BLaER1 treated with 17β-estradiol and CSF1 and Interleukin-3, amounts not matched to agents 10 nM and 100 nM (cell line): ENCODE results near the gene GSK3B.
"Not testable (repeated sequence)": the region's sequence is repeated elsewhere in the genome, so short reads cannot be mapped to it uniquely, and the experiment has no call there.

Source experiments
- H3K27ac ChIP-seq, 11 experiments: shearing (Covaris generic); formaldehyde crosslinking; 2 replicates each; pipeline ENCODE4 v1.8.1; 2022
- H3K27me3 ChIP-seq, 11 experiments: shearing (Covaris generic); formaldehyde crosslinking; 2 replicates each; pipeline ENCODE4 v1.8.1; 2022
- H3K36me3 ChIP-seq, 11 experiments: shearing (Covaris generic); formaldehyde crosslinking; 2 replicates each; pipeline ENCODE4 v1.8.1; 2022
- H3K4me1 ChIP-seq, 10 experiments: shearing (Covaris generic); formaldehyde crosslinking; 2 replicates each; pipeline ENCODE4 v1.8.1; 2022
- H3K4me2 ChIP-seq, 11 experiments: shearing (Covaris generic); formaldehyde crosslinking; 2 replicates each; pipeline ENCODE4 v1.8.1; 2022
- H3K4me3 ChIP-seq, 10 experiments: shearing (Covaris generic); formaldehyde crosslinking; 2 replicates each; pipeline ENCODE4 v1.8.1; 2022
- H3K9ac ChIP-seq, 11 experiments: shearing (Covaris generic); formaldehyde crosslinking; 2 replicates each; pipeline ENCODE4 v1.8.1; 2022
- H3K9me3 ChIP-seq, 11 experiments: shearing (Covaris generic); formaldehyde crosslinking; replicated peaks in 1 of 11; 2 replicates each; pipeline ENCODE4 v1.8.1; 2022
- H4K20me1 ChIP-seq, 11 experiments: shearing (Covaris generic); formaldehyde crosslinking; 2 replicates each; pipeline ENCODE4 v1.8.1; 2022
- Cebpa-rat ChIP-seq, 11 experiments: shearing (Covaris generic); IDR thresholded peaks; 2 replicates each; pipeline ENCODE4 v1.8.1; 2022

GSK3B gene

GRCh38 chr3:120025520-120025919, 68.7 kb downstream of the GSK3B start:
- H3K9ac ChIP-seq = no peak overlapping the region
- no peak overlapping the region for H3K4me2 ChIP-seq
- no peak overlapping the region for H3K4me3 ChIP-seq
- H3K27ac ChIP-seq = no peak overlapping the region
- H3K9me3 ChIP-seq = peaks cover 0 to 34% (median 5%) of the 10 kb centered on the region in 11 experiments; a peak in 8 of 22 replicates
- H3K4me1 ChIP-seq = peaks cover 13 to 50% (median 15%) of the 10 kb centered on the region in 10 experiments
- peaks cover 36 to 100% (median 75%) of the 10 kb centered on the region in 11 experiments; a peak in 21 of 22 replicates for H4K20me1 ChIP-seq
- peaks cover 0 to 11% (median 0%) of the 10 kb centered on the region in 11 experiments; a peak in 4 of 22 replicates for H3K36me3 ChIP-seq
- no peak for TF ChIP-seq Cebpa-rat (IDR thresholded peaks at IDR 0.05)
- no peaks in the 10 kb centered on the region for H3K27me3 ChIP-seq

GRCh38 chr3:120024103-120024502, 70.1 kb downstream of the GSK3B start:
- Histone ChIP-seq H3K27me3 (no peaks in the 10 kb centered on the region), H3K4me2 (no peak overlapping the region), H3K4me3 (no peak overlapping the region), H3K9me3 (peaks cover 0 to 28% (median 5%) of the 10 kb centered on the region in 11 experiments; a peak in 8 of 22 replicates), H4K20me1 (peaks cover 34 to 100% (median 75%) of the 10 kb centered on the region in 11 experiments; a peak in 21 of 22 replicates), H3K4me1 (peaks cover 13 to 42% (median 17%) of the 10 kb centered on the region in 10 experiments), H3K9ac (no peak overlapping the region), H3K36me3 (peaks cover 0 to 11% (median 0%) of the 10 kb centered on the region in 11 experiments; a peak in 4 of 22 replicates), H3K27ac (no peak overlapping the region)
- no peak for TF ChIP-seq Cebpa-rat (IDR thresholded peaks at IDR 0.05)

GRCh38 chr3:120022729-120023128, 71.5 kb downstream of the GSK3B start:
- Histone ChIP-seq H3K4me2 (peak overlapping the region in 2 of 11 experiments; percentile 51 to 56; a peak in 2 of 22 replicates), H3K27ac (no peak overlapping the region), H3K4me3 (no peak overlapping the region), H3K9ac (no peak overlapping the region), H3K9me3 (peaks cover 0 to 20% (median 5%) of the 10 kb centered on the region in 11 experiments; a peak in 8 of 22 replicates), H3K4me1 (peaks cover 13 to 45% (median 17%) of the 10 kb centered on the region in 10 experiments), H4K20me1 (peaks cover 28 to 100% (median 77%) of the 10 kb centered on the region in 11 experiments; a peak in 21 of 22 replicates), H3K27me3 (no peaks in the 10 kb centered on the region), H3K36me3 (peaks cover 0 to 8% (median 0%) of the 10 kb centered on the region in 11 experiments; a peak in 3 of 22 replicates)
- no peak for TF ChIP-seq Cebpa-rat (IDR thresholded peaks at IDR 0.05)

GRCh38 chr3:120021523-120021922, 72.7 kb downstream of the GSK3B start:
- Histone ChIP-seq H3K4me2 (peak overlapping the region; percentile 7 to 64 (median 32); a peak in 17 of 22 replicates), H4K20me1 (peaks cover 28 to 100% (median 86%) of the 10 kb centered on the region in 11 experiments; a peak in 21 of 22 replicates), H3K27ac (no peak overlapping the region), H3K9ac (no peak overlapping the region), H3K9me3 (peaks cover 0 to 15% (median 3%) of the 10 kb centered on the region in 11 experiments; a peak in 8 of 22 replicates), H3K4me1 (peaks cover 13 to 37% (median 17%) of the 10 kb centered on the region in 10 experiments), H3K4me3 (no peak overlapping the region), H3K36me3 (peaks cover 0 to 8% (median 0%) of the 10 kb centered on the region in 11 experiments; a peak in 3 of 22 replicates), H3K27me3 (no peaks in the 10 kb centered on the region)
- no peak for TF ChIP-seq Cebpa-rat (IDR thresholded peaks at IDR 0.05)

- H3K4me2 ChIP-seq = no peak overlapping the region
- no peak for TF ChIP-seq Cebpa-rat (IDR thresholded peaks at IDR 0.05)
- no peak overlapping the region for H3K4me3 ChIP-seq
- H3K4me1 ChIP-seq = peaks cover 13 to 45% (median 17%) of the 10 kb centered on the region in 10 experiments
- H3K9ac ChIP-seq = no peak overlapping the region
- H4K20me1 ChIP-seq = peaks cover 45 to 100% (median 94%) of the 10 kb centered on the region in 11 experiments; a peak in 21 of 22 replicates
- H3K27me3 ChIP-seq = no peaks in the 10 kb centered on the region
- no peak overlapping the region for H3K27ac ChIP-seq
- no peaks in the 10 kb centered on the region for H3K36me3 ChIP-seq
- H3K9me3 ChIP-seq = no peaks in the 10 kb centered on the region
Observed at GRCh38 chr3:120018299-120018698, 75.9 kb downstream of the GSK3B start.

- no peak for TF ChIP-seq Cebpa-rat (IDR thresholded peaks at IDR 0.05)
- Histone ChIP-seq H3K9me3 (0 out of 22 replicates have a peak, but pooled peaks cover 0 to 2% (median 0%) of the 10 kb centered on the region in 11 experiments), H3K36me3 (no peaks in the 10 kb centered on the region), H4K20me1 (peaks cover 40 to 100% (median 90%) of the 10 kb centered on the region in 11 experiments; a peak in 21 of 22 replicates), H3K4me1 (peaks cover 13 to 40% (median 17%) of the 10 kb centered on the region in 10 experiments), H3K27me3 (no peaks in the 10 kb centered on the region), H3K4me3 (no peak overlapping the region), H3K27ac (no peak overlapping the region), H3K9ac (no peak overlapping the region), H3K4me2 (no peak overlapping the region)
Observed at GRCh38 chr3:120017692-120018091, 76.6 kb downstream of the GSK3B start.

- no peak overlapping the region for H3K4me3 ChIP-seq
- no peaks in the 10 kb centered on the region for H3K36me3 ChIP-seq
- no peaks in the 10 kb centered on the region for H3K27me3 ChIP-seq
- H3K4me2 ChIP-seq = no peak overlapping the region
- H3K9me3 ChIP-seq = peaks cover 7 to 30% (median 16%) of the 10 kb centered on the region in 11 experiments; a peak in 17 of 22 replicates
- no peak for TF ChIP-seq Cebpa-rat (IDR thresholded peaks at IDR 0.05)
- H3K4me1 ChIP-seq = peaks cover 0 to 15% (median 0%) of the 10 kb centered on the region in 10 experiments; a peak in 3 of 20 replicates
- no peak overlapping the region for H3K27ac ChIP-seq
- peaks cover 9 to 100% (median 73%) of the 10 kb centered on the region in 11 experiments; a peak in 19 of 22 replicates for H4K20me1 ChIP-seq
- no peak overlapping the region for H3K9ac ChIP-seq
Observed at GRCh38 chr3:120013481-120013880, 80.8 kb downstream of the GSK3B start.

- Histone ChIP-seq H4K20me1 (peaks cover 0 to 87% (median 13%) of the 10 kb centered on the region in 11 experiments; a peak in 15 of 22 replicates), H3K4me1 (peaks cover 0 to 11% (median 0%) of the 10 kb centered on the region in 10 experiments; a peak in 3 of 20 replicates), H3K36me3 (peaks cover 5 to 22% (median 10%) of the 10 kb centered on the region in 11 experiments; a peak in 15 of 22 replicates), H3K9me3 (peaks cover 41 to 70% (median 56%) of the 10 kb centered on the region in 11 experiments)
- H3K27me3 ChIP-seq, H3K27ac ChIP-seq, H3K9ac ChIP-seq, H3K4me3 ChIP-seq, H3K4me2 ChIP-seq: not testable (repeated sequence)
Observed at GRCh38 chr3:120005741-120006140, 88.5 kb downstream of the GSK3B start.

GRCh38 chr3:120004008-120004498, 90.2 kb downstream of the GSK3B start:
- H3K4me3 ChIP-seq, H3K27ac ChIP-seq, H3K9ac ChIP-seq, H3K27me3 ChIP-seq: not testable (repeated sequence)
- Histone ChIP-seq H3K9me3 (peaks cover 35 to 54% (median 47%) of the 10 kb centered on the region in 11 experiments), H3K4me2 (peak overlapping the region in 2 of 11 experiments; percentile 21 to 41; a peak in 2 of 22 replicates), H4K20me1 (peaks cover 0 to 82% (median 13%) of the 10 kb centered on the region in 11 experiments; a peak in 13 of 22 replicates), H3K36me3 (peaks cover 5 to 38% (median 18%) of the 10 kb centered on the region in 11 experiments; a peak in 18 of 22 replicates), H3K4me1 (peaks cover 0 to 11% (median 0%) of the 10 kb centered on the region in 10 experiments; a peak in 3 of 20 replicates)
